LNCAP (cell line): ENCODE measurements around the gene LRRC73.

Experiments
- TF ChIP-seq, protein P1 (sequence below): fragments of 450-650 bp; IDR thresholded peaks from 2 replicates; pipeline ENCODE4 v1.5.1; 2017; ENCODE audit warnings: mild to moderate bottlenecking

Gene LRRC73

DNA sequence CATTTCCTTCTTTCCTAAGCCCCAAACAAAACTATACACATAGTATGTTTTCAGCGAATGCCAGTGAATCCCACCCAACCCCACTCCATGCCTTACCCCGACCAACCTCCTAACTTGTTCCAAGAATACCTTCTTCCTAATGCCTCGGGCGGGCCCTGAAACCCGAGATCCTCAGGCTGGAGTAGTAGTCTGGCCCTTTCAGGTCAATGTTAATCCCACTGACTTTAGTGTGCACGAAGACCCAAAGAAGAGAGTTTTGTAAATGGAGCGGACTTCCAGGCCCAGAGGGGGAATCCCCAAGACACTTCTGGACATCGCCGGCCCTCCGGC is 6.2 kb upstream of the LRRC73 start:
- TF ChIP-seq, protein P1, sequence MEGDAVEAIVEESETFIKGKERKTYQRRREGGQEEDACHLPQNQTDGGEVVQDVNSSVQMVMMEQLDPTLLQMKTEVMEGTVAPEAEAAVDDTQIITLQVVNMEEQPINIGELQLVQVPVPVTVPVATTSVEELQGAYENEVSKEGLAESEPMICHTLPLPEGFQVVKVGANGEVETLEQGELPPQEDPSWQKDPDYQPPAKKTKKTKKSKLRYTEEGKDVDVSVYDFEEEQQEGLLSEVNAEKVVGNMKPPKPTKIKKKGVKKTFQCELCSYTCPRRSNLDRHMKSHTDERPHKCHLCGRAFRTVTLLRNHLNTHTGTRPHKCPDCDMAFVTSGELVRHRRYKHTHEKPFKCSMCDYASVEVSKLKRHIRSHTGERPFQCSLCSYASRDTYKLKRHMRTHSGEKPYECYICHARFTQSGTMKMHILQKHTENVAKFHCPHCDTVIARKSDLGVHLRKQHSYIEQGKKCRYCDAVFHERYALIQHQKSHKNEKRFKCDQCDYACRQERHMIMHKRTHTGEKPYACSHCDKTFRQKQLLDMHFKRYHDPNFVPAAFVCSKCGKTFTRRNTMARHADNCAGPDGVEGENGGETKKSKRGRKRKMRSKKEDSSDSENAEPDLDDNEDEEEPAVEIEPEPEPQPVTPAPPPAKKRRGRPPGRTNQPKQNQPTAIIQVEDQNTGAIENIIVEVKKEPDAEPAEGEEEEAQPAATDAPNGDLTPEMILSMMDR = no peak

DNA sequence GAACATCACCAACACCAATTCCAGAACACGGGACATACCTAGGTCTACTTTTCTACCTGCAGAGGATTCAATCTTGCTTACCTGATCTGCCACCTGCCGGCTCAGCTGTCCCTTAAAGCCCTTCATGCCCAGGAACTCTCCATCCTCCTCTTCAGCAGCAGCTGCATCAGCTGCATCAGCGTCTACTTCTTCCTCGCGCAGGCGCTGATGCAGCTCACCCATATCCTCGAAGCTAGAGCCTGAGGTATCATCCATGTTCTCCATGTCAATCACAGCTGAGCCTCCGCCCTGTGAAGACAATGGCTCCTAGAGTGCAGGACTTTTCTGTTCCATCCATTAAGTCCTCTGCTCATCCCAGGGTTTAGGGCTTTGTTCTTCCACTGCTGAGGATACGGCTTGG is 5.7 kb upstream of the LRRC73 start:
- TF ChIP-seq, protein P1 = no peak

DNA sequence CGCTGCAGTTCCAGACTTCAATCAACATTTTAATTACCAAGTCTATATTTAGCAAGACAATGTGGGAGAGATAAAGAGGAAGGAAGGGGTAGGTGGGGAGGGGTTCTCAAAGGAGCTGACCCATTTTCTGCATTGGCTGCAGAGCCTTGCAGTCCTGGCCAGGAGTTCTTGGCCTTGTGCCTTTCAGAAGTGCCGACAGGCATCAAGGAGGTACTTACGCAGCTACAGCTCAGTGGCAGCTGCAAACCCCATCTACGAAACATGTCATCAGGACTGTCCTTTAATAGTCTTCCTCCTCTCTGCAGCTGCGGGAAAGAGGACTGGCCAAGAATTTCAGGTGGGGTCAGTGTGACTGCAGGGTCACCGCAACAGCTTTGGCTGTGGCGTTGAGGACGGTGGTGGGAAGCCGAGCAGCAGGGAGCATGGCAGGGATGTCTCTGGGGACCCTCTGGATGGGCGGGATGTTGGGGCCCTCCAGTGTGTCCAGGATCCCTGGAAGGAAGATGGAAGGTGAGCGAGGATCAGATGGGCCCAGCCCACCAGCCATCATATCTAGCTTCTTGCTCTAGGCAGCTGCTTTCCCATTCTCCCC is 1.8 kb upstream of the LRRC73 start:
- TF ChIP-seq, protein P1 = no peak

DNA sequence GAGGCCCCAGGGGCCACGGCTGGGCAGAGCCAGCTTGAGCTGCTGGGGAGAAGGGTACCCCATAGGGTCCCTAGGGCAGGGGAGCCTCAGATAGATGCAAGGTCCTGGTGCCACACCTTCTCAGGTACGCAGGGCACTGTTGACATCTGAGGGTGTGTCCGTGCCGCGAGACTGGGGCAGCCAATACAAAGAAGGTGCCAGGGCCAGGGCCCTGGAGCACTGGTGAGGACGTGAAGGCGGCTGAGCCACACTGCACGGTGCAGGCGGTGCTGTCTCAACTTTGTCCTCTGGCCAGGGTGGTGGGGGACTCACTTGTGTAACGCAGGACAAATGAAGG is 649 bp upstream of the LRRC73 start:
- TF ChIP-seq, protein P1 = no peak

DNA sequence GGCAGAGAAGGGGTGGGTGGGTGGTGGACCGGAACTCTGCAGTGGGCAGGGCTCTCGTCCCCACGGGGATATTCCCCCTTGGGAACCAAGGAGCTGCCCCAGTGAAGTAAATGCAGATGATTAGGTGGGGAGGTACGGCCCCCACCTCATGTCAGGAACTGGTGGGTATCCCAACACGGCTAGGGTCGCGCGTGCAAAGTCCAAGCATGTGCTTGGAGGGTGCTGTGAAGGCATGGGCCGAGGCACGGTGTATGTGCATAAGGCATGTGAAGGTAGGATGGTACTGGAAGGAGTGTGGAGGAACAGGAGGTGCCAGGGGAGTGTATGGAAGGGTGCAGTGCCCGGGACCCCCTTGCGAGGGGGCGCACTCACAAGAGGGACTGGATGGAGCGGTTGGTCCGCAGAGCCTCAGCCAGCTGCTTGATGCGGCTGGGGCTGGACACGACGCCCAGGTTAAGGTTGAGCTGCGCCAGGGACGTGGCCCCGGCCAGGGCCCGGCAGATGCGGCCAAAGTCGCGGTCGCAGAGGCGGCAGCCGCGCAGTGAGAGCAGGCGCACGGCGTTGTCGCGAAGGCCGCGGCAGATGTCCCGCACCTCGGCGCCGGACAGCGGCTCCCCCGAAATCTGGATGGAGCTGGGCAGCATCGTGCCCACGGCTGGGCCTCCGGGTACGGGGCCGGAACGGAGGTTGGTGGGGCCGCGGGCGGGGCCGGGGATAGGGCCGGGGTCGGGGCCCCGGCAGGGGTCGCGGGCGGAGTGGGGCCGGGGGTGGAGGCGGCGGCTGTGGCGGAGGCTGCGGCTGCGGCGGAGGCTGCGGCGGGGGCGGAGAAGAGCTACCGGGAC is 783 bp downstream of the LRRC73 start:
- TF ChIP-seq, protein P1 = no peak

DNA sequence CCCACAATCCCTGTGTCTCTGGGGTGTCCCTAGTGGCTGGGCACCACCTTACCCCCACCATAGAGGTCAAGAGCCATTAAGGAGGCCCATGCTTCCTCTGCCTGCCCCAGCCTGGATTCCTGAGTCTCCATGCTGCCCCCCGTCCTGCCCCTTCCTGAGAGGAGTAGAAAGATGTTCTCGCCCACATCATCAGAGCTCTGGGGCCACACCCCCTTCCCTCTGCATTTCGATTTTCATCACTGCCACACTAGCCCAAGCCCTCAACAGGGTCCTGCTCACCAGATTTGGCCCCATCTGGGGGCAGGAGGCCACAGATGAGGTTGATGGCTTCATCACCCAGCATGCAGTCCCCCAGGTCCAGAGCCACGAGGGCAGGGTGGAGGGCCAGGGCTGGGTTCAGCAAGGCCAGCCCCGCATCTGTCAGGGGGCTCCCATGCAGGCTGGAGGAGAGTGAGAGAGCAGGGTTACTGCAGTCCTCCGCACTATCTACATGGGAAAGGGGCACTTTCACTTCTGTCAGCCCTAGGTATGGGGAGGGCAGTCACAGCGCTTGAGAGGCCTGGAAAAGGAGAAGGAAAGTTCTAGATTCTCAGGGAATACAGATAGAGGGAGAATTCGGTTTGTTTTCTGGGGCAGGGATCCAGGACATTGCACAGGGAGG is 1.5 kb downstream of the LRRC73 start:
- TF ChIP-seq, protein P1 = no peak

DNA sequence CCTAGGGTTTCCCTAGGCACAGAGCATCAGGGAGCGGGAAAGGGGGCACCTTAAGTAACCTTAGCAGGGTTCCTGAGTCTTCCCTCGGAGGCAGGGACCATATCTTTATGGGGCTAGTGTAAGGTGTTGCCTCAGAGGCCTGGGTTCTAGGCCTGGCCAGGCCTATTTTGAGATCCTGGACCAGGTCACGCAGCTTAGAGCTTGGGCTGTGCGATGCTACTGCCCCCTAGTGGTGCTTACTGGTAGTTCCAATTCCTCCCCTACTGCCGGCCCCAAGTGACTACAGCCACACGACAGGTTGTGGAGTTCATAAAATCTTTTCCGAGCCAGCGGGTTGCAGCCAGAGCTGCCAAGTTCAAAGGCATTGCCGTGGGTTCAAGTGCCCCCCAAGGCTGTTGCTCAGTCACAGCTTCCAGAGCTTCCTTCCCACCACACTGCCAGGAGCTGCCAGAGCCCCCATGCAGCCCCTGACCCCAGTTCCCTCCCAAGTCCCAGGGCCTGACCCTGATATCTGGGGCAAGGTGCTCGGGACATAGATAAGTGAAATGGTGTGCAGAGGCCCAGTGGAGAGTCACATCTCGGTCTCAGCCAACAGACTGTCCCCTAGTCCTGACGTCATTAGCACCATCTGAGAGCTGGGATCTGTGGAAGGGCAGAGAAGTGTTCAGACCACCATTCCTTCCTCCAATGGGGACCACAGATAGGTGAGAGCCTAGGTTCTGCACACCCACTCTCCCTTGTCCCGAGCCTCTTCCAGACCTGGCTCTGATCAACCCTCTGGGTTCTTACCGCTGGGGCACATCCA is 3.3 kb downstream of the LRRC73 start:
- TF ChIP-seq, protein P1 = peak; percentile 87
